ENCODE measurements around the gene PEX5. TPM values are rescaled to one million over a fixed set of nuclear protein-coding genes. Genes with fewer than 3 reads are reported as not detected.

Gene PEX5
- total and polyA plus RNA-seq, 2 of the 8 experiments (the other 6 are each of a cell fraction or from before 2014, with no cell fraction given) = 16.8 to 50.5 TPM

DNA sequence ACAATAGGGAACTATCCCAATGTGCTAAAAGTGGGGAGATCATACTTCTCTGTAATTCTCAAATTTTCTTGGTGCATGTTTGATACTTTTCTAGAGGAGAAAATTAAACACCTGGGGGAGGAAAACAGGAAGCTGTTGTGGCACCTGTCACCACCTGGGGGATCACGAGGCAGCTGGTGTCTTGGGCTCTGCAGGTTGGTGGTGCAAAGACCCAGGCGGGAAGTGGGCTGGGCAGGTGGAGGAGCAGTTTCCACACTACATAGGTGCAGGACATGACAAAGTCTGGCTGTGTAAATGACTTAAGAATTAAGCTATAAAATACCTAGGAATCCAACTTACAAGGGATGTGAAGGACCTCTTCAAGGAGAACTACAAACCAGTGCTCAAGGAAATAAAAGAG is 23.2 kb downstream of the PEX5 start:
- H3K79me1 ChIP-seq (ENCODE audit: low read depth, low read length) = no peaks in the 10 kb centered on the region
- H3K18ac ChIP-seq (ENCODE audit: extremely low read depth, low read length) = no peak overlapping the region
- H2AK5ac ChIP-seq (ENCODE audit: low read depth, low read length) = no peak overlapping the region
- H3K79me2 ChIP-seq (ENCODE audit: control insufficient read depth in 1 of 2, insufficient read depth in 2 of 2, low read length in 2 of 2) = no peaks in the 10 kb centered on the region
- H4K5ac ChIP-seq (ENCODE audit: insufficient read length, low read depth, low read length) = no peak overlapping the region
- H3K4me3 ChIP-seq (ENCODE audit: extremely low read depth in 1 of 4, insufficient read depth in 2 of 4, low read depth in 3 of 4, low read length in 4 of 4) = no peak overlapping the region
- H3K14ac ChIP-seq (ENCODE audit: insufficient read length) = no peak overlapping the region
- no peak overlapping the region for H3K9ac ChIP-seq (replicated peaks in 1 of 4; ENCODE audit: extremely low read depth in 1 of 4, low read depth in 3 of 4, low read length in 3 of 4)
- no peak overlapping the region for H3K4ac ChIP-seq (replicated peaks; ENCODE audit: insufficient read length, low read depth, low read length)
- POLR2A ChIA-PET (ENCODE audit: partially characterized antibody) = interaction anchor here (1.5 kb wide), 1 partner anchor 9 kb away, joined by 4 read pairs; no protein-coding TSS in a partner anchor
- H3K56ac ChIP-seq (replicated peaks; ENCODE audit: insufficient read length, low read depth, low read length) = no peak overlapping the region
- DNase-seq (ENCODE audit: low read depth in 1 of 2, low spot score in 2 of 2) (no peak), FAIRE-seq (no peak)
- no peak overlapping the region for H2AFZ ChIP-seq (ENCODE audit: low read length)
- H3K27me3 ChIP-seq (replicated peaks in 1 of 4; ENCODE audit: control insufficient read depth in 3 of 4, extremely low read depth in 1 of 4, insufficient read depth in 3 of 4, low read length in 3 of 4) = no peaks in the 10 kb centered on the region
- H2BK5ac ChIP-seq (ENCODE audit: low read depth, low read length) = no peak overlapping the region
- H3K27ac ChIP-seq (ENCODE audit: low read depth, low read length) = no peak overlapping the region
- no peaks in the 10 kb centered on the region for H3K23me2 ChIP-seq (ENCODE audit: low read depth, low read length)
- WGBS, 2 experiments (ENCODE audit: extremely low coverage in 1 of 2, insufficient coverage in 1 of 2, insufficient read length in 1 of 2, insufficient replicate concordance in 2 of 2, low coverage in 1 of 2, low lambda C conversion rate in 2 of 2, missing lambda C conversion rate in 1 of 2) = 97% methylated on average over 2 of the region's 2 CpGs; no CpG with 5 or more reads in 1 of the 2 experiments
- H3K23ac ChIP-seq (ENCODE audit: insufficient read length) = no peak overlapping the region
- no peaks in the 10 kb centered on the region for H4K20me1 ChIP-seq (replicated peaks in 1 of 2; ENCODE audit: control insufficient read depth in 1 of 2, insufficient read depth in 2 of 2, low read length in 2 of 2)
- H3K9me3 ChIP-seq (ENCODE audit: insufficient read depth in 2 of 2, low read depth in 1 of 2, low read length in 1 of 2) = peaks cover 23 to 25% of the 10 kb centered on the region in 2 experiments
- H2BK20ac ChIP-seq (ENCODE audit: low read length) = no peak overlapping the region
- H3K4me2 ChIP-seq (ENCODE audit: insufficient read depth in 1 of 2, low read depth in 2 of 2, low read length in 2 of 2) = no peak overlapping the region
- no peaks in the 10 kb centered on the region for H3K4me1 ChIP-seq (replicated peaks in 1 of 4; ENCODE audit: control insufficient read depth in 3 of 4, insufficient read depth in 4 of 4, low read length in 3 of 4)
- TF ChIP-seq, protein P1, sequence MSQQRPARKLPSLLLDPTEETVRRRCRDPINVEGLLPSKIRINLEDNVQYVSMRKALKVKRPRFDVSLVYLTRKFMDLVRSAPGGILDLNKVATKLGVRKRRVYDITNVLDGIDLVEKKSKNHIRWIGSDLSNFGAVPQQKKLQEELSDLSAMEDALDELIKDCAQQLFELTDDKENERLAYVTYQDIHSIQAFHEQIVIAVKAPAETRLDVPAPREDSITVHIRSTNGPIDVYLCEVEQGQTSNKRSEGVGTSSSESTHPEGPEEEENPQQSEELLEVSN (IDR thresholded peaks at IDR 0.05) = peak; percentile 86
- TF ChIP-seq, protein P2, sequence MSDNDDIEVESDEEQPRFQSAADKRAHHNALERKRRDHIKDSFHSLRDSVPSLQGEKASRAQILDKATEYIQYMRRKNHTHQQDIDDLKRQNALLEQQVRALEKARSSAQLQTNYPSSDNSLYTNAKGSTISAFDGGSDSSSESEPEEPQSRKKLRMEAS (IDR thresholded peaks at IDR 0.05) = peak; percentile 61; the same call in 1 of the 2 replicates
- no peak for TF ChIP-seq NRF1 (IDR thresholded peaks at IDR 0.05; ENCODE audit: low read depth, low read length)
- H4K8ac ChIP-seq (ENCODE audit: extremely low read depth, insufficient read depth, low read length) = no peak overlapping the region
- H4K91ac ChIP-seq (replicated peaks; ENCODE audit: insufficient read length, low read length) = no peak overlapping the region
- no peak overlapping the region for H2BK15ac ChIP-seq (ENCODE audit: low read length)
- H2BK120ac ChIP-seq (replicated peaks; ENCODE audit: low read depth, low read length) = no peak overlapping the region
- CTCF ChIA-PET (ENCODE audit: partially characterized antibody) = interaction anchor here (0.6 kb wide), 1 partner anchor 82 kb away, joined by 3 read pairs; no protein-coding TSS in a partner anchor
- no peak overlapping the region for H2BK12ac ChIP-seq (ENCODE audit: low read depth, low read length)
- peaks cover 13 to 52% (median 42%) of the 10 kb centered on the region in 4 experiments for H3K36me3 ChIP-seq (ENCODE audit: control insufficient read depth in 2 of 4, insufficient read depth in 4 of 4, low read length in 3 of 4)
